ENCODE data around the gene DHX58.
"Not testable (repeated sequence)": the region's sequence is repeated elsewhere in the genome, so short reads cannot be mapped to it uniquely, and the experiment has no call there.

The DHX58 gene

GRCh38 chr17:42112552-42113176 is at the start of gene DHX58:
DHX58 (minus strand) TSS chr17:42112714; CDS start chr17:42111892, 822 bp downstream.
- no peak for DNase-seq (ENCODE audit: low spot score)

DNA sequence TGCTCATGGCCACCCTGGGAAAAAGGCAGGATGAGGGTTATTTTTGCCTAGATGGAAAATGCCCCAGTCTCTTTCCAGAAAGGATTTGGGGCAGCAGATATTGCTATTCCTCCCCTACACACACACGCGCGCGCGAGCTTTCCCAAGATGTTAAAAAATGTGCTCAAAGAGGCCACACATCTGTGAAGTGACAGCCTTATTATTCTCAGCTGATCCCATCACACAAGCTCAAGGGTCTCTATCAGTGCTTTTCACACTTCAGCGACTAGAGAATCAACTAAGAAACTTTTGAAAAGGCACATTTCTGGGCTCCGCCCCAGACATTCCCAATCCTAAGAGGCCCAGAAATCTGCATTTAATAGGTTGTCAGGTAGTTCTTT is 48.0 kb upstream of the DHX58 start:
- DNase-seq (ENCODE audit: low spot score) = no peak

- DNase-seq (ENCODE audit: low spot score) = no peak
Observed at GRCh38 chr17:42159796-42160530, 47.4 kb upstream of the DHX58 start.

DNA sequence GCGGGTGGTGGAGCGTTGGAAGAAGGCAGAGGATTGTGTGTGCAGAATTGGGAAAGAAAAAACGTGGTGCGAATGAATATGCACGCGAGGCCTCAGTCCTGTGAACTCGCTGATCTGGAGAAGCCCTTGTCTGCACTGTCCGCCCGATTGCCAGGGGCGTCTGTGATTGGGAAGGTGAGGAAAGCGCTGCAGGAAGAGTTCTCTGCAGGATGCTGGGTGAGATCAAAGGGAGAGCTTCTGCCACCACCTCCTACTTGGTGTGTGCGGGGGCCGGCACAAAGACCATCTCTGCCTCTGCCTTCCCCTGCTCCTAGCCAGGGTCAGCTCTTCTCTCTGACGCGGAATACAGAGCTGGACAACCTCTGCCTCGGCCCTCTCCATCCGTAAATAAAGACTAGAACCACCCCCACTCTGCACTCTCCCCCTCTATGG is 43.1 kb upstream of the DHX58 start:
- no peak for DNase-seq (ENCODE audit: low spot score)

GRCh38 chr17:42153919-42154742 is 41.6 kb upstream of the DHX58 start:
- no peak for DNase-seq (ENCODE audit: low spot score)

DNA sequence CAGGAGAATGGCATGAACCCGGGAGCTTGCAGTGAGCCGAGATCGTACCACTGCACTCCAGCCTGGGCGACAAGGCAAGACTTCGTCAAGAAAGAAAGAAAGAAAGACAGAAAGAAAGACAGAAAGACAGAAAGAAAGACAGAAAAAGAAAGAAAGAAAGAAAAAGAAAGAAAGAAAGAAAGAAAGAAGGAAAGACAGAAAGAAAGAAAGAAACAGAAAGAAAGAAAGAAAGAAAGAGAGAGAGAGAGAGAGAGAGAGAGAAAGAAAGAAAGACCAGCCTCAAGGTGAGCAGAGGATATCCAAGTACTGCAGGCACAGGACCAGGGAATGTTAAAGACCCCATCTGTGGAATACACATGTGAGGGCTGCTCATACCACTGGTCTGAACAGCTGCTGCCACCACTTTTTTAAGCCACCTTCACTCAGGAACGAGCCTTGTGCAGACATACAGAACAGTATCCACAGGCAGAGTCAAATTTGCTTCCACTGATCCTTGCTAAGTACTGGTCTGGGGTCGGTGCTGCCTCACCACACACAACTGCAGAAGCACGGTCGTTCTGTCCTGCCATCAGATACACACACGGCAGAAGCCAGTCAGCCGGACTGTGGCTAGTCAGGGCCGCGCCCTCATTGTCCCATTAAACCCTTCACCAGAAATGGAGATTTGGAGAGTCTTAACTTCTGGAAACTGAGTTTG is 34.5 kb upstream of the DHX58 start:
- DNase-seq (ENCODE audit: low spot score) = no peak

DNA sequence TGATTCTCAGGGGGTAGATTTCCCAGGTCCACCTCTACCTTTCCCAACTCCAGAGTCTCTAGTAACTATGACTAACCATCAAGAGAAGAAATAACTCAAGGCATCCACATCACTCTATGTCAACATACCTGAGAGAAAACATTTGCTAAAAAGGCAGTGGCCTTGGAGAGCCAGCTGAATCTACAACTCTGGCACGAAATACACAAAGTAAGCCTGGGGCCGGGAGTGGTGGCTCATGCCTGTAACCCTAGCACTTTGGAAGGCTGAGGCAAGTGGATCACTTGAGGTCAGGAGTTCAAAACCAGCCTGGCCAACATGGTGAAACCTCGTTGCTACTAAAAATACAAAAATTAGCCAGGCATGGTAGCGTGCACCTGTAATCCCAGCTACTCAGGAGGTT is 30.6 kb upstream of the DHX58 start:
- DNase-seq (ENCODE audit: low spot score) = not testable (repeated sequence)

DNA sequence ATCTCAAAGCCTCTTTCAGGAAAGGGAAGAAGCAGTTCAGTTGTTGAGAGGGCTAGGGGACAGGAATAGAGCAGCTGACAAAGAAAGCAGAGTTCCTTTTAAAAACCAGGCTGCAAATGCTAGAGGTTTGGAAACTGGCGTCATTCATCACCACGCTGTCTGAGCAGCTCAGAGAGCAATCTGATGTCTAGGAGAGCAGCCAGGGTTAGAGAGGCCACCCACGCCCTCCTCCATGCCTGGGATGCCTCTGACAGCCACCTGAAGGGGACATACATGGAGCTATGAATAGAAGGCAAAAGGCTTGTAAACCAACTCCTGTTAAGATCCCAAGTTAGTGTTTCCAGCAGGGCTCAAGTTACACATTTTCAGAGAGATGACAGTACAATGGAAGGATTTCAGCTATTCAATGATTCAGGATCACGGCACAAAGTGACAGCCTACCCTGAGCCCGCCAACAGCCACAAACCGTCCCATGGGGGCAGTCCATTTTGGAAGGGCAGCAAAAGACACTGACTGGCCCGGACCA is 29.9 kb upstream of the DHX58 start:
- no peak for DNase-seq (ENCODE audit: low spot score)

GRCh38 chr17:42141382-42141781 is 28.9 kb upstream of the DHX58 start:
- DNase-seq (ENCODE audit: low spot score) = no peak

DNA sequence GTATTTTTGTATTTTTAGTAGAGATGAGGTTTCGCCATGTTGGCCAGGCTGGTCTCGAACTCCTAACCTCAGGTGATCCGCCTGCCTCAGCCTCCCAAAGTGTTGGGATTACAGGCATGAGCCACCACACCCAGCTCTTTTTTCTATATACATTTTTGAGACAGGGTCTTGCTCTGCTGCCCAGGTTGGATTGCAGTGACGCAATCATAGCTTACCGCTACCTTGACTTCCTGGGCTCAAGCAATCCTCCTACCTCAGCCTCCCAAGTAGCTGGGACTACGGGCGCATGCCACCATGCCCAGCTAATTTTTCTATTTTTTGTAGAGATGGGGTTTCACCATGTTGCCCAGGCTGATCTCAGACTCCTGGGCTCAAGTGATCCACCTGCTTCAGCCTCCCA is 28.2 kb upstream of the DHX58 start:
- DNase-seq (ENCODE audit: low spot score) = not testable (repeated sequence)

- DNase-seq (ENCODE audit: low spot score) = no peak
Observed at GRCh38 chr17:42138749-42139492, 26.4 kb upstream of the DHX58 start.

DNA sequence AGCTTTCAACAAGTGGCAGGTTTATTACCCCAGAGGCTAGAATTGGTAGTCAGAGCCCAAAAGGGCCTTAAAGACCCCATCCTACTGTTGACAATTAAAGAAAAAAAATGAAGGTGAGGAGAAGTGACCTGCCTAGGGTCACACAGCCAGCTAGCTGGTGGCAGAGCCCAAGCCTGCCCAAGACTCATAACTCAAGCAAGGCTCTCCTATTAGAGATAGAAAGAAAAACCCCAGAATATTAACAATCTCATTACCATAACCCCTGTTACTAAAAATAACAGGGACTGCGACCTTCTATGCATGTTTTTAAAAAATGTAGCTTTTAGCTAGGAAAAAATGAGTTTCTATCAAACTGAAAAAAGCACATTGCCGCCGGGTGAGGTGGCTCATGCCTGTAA is 24.1 kb upstream of the DHX58 start:
- DNase-seq (ENCODE audit: low spot score) = no peak

- peak; percentile 71 for DNase-seq (ENCODE audit: low spot score)
Observed at GRCh38 chr17:42135664-42136653, 23.4 kb upstream of the DHX58 start.

DNA sequence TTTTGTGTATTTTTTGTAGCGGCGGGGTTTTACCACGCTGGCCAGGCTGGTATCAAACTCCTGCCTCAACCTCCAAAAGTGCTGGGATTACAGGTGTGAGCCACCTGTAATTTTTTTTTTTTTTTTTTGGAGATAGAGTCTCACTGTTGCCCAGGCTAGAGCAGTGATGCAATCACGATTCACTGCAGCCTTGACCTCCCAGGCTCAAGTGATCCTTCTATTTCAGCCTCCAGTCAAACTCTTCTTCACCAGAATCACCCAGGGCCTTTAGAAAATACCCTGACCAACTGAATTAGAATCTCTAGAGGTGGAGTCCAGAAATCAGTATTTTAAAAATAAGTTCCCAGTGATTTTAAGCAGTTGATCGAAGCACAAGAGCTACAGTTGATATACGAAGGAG is 22.6 kb upstream of the DHX58 start:
- DNase-seq (ENCODE audit: low spot score) = no peak

DNA sequence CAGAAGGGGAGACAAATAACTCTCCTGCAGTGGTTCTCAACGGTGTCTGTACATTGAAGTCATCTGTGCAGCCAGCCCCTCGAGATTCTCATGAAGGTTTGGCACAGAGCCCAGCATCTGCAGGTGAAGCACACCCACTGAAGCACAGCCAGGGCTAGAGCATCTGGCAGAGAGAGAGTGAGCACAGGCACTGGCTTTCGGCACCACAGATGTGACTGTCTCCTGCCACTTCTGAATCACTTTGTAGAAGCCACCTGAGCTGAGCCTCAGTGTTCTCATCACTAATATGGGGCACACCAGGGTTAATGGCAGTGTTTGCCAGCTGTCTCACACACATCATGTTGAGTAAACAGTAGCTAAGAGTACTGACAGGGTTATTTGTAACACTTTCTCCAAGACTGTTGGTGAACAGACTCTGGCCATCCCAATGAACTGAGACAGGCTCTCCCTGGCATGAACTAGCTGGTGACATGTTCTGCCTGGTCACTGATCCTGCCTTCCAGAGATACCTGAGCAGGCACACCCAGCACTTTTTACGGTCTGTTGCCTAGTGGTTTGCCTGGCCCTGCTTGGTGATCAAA is 21.0 kb upstream of the DHX58 start:
- no peak for DNase-seq (ENCODE audit: low spot score)

GRCh38 chr17:42132941-42133340 is 20.4 kb upstream of the DHX58 start:
- DNase-seq (ENCODE audit: low spot score) = no peak

- DNase-seq (ENCODE audit: low spot score) = no peak
Observed at GRCh38 chr17:42131981-42132432, 19.5 kb upstream of the DHX58 start.

GRCh38 chr17:42131232-42131631 is 18.7 kb upstream of the DHX58 start:
- DNase-seq (ENCODE audit: low spot score) = no peak

GRCh38 chr17:42130310-42130936 is 17.9 kb upstream of the DHX58 start:
- no peak for DNase-seq (ENCODE audit: low spot score)
